Activated CD4-positive, alpha-beta memory T cell treated with anti-CD3 and anti-CD28 coated beads for 36 hours (primary cell): ENCODE data around the gene CHST1. TPM values are rescaled to one million over a fixed set of nuclear protein-coding genes. Genes with fewer than 3 reads are reported as not detected.
A peak's percentile ranks its signal among the peaks of the same experiment; 100 is the strongest.

ENCODE experiments used
- CTCF ChIA-PET: fragments of 350-600 bp; sonication (Branson Sonifier 250); formaldehyde crosslinking; loops from one replicate; lab custom pipeline; 2021; ENCODE audit warnings: antibody characterized with exemption, inconsistent platforms; lab: Charles Lee
- POLR2A ChIA-PET: fragments of 350-600 bp; sonication (Branson Sonifier 250); formaldehyde crosslinking; loops from one replicate; lab custom pipeline; 2021; ENCODE audit warnings: antibody characterized with exemption; lab: Charles Lee
- DNase-seq: peaks from one replicate; pipeline ENCODE4 v3.0.0-alpha.2; 2020
- H3K27ac Mint-ChIP-seq: one replicate; pipeline ENCODE4 v1.8.0; 2021; ENCODE audit warnings: mixed read lengths
- H3K27me3 Mint-ChIP-seq: one replicate; pipeline ENCODE4 v1.8.0; 2021; ENCODE audit warnings: mixed read lengths
- H3K36me3 Mint-ChIP-seq: one replicate; pipeline ENCODE4 v1.8.0; 2021; ENCODE audit warnings: mixed read lengths
- H3K4me1 Mint-ChIP-seq: one replicate; pipeline ENCODE4 v1.8.0; 2021; ENCODE audit warnings: low read depth, mixed read lengths
- H3K4me3 Mint-ChIP-seq: one replicate; pipeline ENCODE4 v1.8.0; 2021; ENCODE audit warnings: mild to moderate bottlenecking, mixed read lengths
- H3K9me3 Mint-ChIP-seq: one replicate; pipeline ENCODE4 v1.8.0; 2021; ENCODE audit warnings: mixed read lengths
- intact Hi-C: fragments of 100-400 bp; cut with micrococcal nuclease; formaldehyde crosslinking; loops from one replicate; pipeline ENCODE4 v1.15.1; 2023
- total RNA-seq, 2 experiments: library from RNA; stranded (reverse); gene quantifications; one replicate each; pipeline ENCODE4 v1.2.3, GENCODE V29; 2021

The CHST1 gene
- total RNA-seq, 2 experiments from 2014 or later, result 0.24 to 0.44 TPM

DNA sequence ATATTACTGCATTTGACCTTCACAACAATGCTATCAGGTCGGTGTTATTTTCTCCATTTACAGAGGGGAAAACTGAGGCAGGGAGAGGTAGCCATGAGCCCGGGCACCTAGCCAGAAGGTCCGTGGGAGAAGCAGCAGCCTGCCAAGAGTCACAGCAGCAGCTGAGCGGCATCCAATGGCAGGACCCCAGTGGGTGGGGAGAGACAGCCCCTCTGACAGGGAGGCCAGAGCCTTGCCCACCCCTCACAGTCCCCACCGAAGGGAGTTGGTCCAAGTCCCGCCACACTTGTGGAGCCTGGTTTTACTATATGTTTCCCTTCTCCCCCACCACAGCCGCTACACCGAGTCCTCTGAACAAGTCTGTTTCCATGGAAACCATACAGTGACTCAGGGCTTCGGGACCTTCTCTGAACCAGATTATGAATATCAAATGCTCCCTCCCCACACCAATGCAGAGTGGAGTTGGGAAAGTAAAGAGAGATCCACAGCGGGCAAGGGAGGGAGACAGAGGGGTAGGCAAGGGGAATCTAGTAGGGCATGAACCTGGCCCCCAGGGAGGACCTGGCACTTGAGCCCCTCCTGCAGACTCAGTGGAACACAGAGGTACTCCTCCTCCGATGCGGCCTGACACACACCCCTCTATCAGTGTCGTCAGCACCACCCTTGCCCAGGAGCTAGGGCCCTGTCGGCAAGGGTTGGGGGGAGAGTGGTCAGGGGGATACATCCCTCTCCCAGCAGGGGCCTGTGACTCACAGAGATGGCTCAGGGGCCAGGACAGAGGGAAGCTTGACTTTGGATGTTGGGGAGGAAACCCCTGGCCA is 2.5 kb downstream of the CHST1 start:
- ChIA-PET POLR2A (no interaction called here), CTCF (interaction anchor here (1.7 to 2.2 kb wide), 2 partner anchors 9 to 292 kb away, joined by 4 to 16 read pairs; no protein-coding TSS in a partner anchor)
- peaks cover 57% of the 10 kb centered on the region for H3K27me3 Mint-ChIP-seq
- H3K4me1 Mint-ChIP-seq, result peaks cover 13% of the 10 kb centered on the region
- intact Hi-C loops, result no loop called here
- no peak overlapping the region for H3K27ac Mint-ChIP-seq
- H3K9me3 Mint-ChIP-seq, result no peaks in the 10 kb centered on the region
- H3K36me3 Mint-ChIP-seq, result no peaks in the 10 kb centered on the region
- H3K4me3 Mint-ChIP-seq, result no peak overlapping the region
- DNase-seq, result peak; percentile 37

DNA sequence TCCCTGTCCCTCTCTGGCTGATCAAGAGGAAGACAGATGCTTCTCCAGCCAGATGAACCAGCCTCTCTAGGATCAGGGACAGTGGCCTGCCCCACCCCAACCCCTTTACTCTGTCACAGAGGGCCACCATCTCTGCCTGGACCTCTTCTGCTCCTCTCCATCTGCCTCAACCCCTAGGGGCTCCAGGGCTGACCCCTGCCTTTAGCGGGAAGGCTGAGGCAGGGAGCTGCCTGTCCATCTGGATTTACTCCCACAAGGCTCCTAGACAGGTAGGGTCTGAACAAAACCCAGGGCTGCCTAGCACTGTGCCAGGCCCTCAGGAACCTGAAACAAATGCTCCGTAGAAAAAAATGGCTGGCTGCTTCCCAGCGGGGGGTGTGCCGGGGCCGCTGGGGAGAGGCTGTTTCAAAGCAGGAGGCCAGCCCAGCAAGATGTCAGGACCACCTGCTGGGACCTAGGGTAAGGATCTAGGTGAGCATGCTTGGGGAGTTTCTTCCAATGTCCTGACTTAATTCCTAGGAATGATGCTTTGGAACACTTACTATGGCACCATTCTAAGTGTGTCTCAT is 3.2 kb downstream of the CHST1 start:
- no peaks in the 10 kb centered on the region for H3K36me3 Mint-ChIP-seq
- no peak overlapping the region for H3K4me3 Mint-ChIP-seq
- no peaks in the 10 kb centered on the region for H3K9me3 Mint-ChIP-seq
- intact Hi-C loops, result no loop called here
- peaks cover 54% of the 10 kb centered on the region for H3K27me3 Mint-ChIP-seq
- peaks cover 13% of the 10 kb centered on the region for H3K4me1 Mint-ChIP-seq
- ChIA-PET CTCF (interaction anchor here (11.4 kb wide), 1 partner anchor 291 kb away, joined by 128 read pairs; no protein-coding TSS in a partner anchor), POLR2A (no interaction called here)
- peak; percentile 5 for DNase-seq
- no peak overlapping the region for H3K27ac Mint-ChIP-seq

DNA sequence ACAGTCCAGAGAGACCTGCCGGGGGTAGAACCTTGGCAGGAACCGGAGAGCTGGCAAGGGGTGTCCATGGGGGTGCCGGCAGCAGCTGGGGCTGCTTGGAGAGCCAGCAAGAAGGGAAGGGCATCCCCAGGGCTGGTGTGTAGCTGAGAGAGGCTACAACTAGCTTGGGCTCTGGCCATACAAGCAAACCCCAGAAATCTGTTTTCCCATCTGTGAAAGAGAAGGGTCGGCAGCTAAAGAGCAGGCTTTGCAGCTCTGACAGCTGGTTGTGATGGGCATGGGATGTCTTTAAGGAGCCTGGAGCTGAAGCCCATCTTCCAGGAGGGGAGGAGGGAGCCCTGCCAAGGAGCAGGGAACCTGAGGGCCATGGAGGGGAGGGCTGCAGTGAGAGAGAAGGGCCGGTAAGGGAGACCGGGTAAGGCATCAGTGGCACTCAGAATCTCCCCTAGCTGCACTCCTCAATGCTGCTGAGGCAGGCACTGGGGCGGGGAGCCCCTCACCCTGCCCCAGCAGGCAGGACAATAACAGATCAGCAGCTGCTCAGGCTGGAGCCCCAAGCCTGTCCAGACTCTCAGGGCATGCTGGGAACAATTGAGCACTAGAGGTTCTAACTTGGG is 3.9 kb downstream of the CHST1 start:
- Mint-ChIP-seq H3K9me3 (no peaks in the 10 kb centered on the region), H3K4me3 (no peak overlapping the region)
- CTCF ChIA-PET, result interaction anchor here (2.5 to 11.4 kb wide), 2 partner anchors 110 to 290 kb away, joined by 10 to 128 read pairs; no protein-coding TSS in a partner anchor

DNA sequence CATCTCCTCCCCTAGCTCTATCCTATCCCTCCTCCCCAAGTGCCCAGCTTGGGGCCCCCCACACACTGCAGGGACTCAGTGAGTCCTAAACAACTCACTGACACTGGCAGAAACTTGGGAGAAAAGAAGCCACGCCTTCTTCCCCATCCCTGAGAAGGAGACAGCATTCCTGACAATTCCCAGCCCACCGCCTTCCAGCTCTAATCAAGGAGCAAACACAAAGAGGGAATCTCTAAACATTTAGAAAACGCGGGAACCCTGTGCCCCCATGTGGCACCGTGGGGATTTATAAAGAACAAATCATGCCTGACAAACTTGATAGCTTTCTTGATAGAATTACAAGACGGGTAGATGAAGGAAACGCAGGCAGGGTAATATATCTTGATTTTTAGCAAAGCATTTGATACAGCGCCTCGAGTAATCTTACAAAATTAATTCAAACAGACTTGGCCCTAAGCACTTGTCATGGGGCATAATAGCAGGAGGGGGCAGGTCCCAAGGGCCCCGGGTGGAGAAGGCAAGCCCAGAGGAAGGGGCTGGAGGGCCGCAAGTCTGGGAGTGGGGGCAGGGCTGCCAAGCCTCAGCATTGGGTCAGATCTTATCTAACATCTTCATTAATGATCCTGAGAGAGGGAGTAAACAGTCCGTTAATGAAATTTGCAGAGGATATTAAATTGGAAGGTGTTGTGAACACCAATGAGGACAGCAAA is 4.5 kb downstream of the CHST1 start:
- H3K27me3 Mint-ChIP-seq, result peaks cover 44% of the 10 kb centered on the region

More for the DNA sequence above, 3.9 kb downstream of the CHST1 start:
- POLR2A ChIA-PET, result no interaction called here
- intact Hi-C loops, result no loop called here
- Mint-ChIP-seq H3K27ac (no peak overlapping the region), H3K4me1 (peaks cover 13% of the 10 kb centered on the region), H3K27me3 (peaks cover 48% of the 10 kb centered on the region), H3K36me3 (no peaks in the 10 kb centered on the region)
- DNase-seq, result peak; percentile 3

DNA sequence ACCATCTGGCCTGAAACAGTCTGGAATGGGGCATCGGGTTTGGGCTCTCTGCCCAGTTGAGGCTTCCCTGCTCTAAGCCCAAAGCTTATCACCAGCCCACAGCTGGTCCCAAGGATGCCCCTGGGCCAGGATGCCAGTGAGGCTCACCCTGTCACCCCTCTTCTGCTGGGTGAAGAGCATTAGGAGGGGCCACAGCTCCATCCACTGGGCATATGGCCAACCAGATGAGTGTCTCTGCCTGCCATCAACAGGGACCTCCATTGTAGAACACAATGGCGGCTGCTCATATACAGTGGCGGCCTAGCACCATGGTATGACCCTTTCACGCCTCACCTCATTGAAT is 5.6 kb downstream of the CHST1 start:
- Mint-ChIP-seq H3K27ac (no peak overlapping the region), H3K36me3 (no peaks in the 10 kb centered on the region), H3K9me3 (no peaks in the 10 kb centered on the region), H3K4me3 (no peak overlapping the region), H3K4me1 (peaks cover 11% of the 10 kb centered on the region), H3K27me3 (peaks cover 43% of the 10 kb centered on the region)
- CTCF ChIA-PET, result interaction anchor here (1.1 to 11.4 kb wide), 4 partner anchors 29 to 320 kb away, joined by 3 to 128 read pairs (median 6); no protein-coding TSS in a partner anchor
- no peak for DNase-seq
- intact Hi-C loops, result loop anchor here (5.0 kb wide), 1 partner anchor 113 kb away; no protein-coding TSS in a partner anchor
- POLR2A ChIA-PET, result no interaction called here

More for the DNA sequence above, 4.5 kb downstream of the CHST1 start:
- no peaks in the 10 kb centered on the region for H3K36me3 Mint-ChIP-seq
- ChIA-PET POLR2A (no interaction called here), CTCF (interaction anchor here (1.2 to 11.4 kb wide), 3 partner anchors 111 to 321 kb away, joined by 3 to 128 read pairs (median 10); no protein-coding TSS in a partner anchor)
- H3K4me1 Mint-ChIP-seq, result peaks cover 12% of the 10 kb centered on the region
- no peak for DNase-seq
- intact Hi-C loops, result no loop called here
- no peak overlapping the region for H3K27ac Mint-ChIP-seq
- no peaks in the 10 kb centered on the region for H3K9me3 Mint-ChIP-seq
- H3K4me3 Mint-ChIP-seq, result no peak overlapping the region

DNA sequence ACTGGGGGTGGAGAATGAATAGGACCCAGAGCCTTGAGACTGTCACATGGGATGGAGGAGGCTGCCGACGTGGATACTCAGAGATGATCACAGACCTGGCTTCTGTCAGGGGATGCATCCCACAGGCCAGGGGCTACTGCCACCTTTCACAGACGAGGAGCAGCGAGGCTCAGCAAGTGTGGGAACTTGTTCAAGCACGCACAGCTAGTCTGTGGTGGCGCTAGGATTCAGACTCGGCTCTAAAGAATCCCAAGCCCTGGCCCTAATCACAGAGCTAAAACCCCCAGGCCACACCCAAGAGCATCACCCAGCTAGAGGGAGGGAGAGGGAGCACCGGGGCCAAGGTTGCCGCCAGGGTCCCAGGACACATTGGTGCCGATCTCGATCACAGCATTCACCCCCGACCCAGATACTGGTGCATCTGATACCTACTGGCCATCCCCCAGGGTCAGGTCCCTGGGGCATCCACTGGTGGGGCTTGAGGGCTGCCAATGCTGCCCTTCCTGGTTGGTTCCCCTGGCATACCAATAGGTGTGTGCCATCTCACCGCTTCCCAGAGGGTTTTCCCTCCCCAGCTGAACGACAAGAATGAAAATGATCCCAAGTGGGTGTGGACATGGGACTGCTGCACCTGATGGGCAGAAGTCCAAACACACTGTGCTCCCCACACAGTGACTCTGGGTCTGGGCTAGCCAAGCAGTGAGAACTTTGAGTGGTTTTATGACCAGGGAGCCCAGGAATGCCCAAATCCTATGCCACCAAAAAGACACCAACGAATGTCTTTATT is 6.2 kb downstream of the CHST1 start:
- H3K4me3 Mint-ChIP-seq, result no peak overlapping the region
- H3K27ac Mint-ChIP-seq, result no peak overlapping the region
- H3K27me3 Mint-ChIP-seq, result peaks cover 43% of the 10 kb centered on the region
- peaks cover 11% of the 10 kb centered on the region for H3K4me1 Mint-ChIP-seq
- intact Hi-C loops, result loop anchor here (5.0 kb wide), 1 partner anchor 113 kb away; no protein-coding TSS in a partner anchor
- peak; percentile 4 for DNase-seq
- H3K36me3 Mint-ChIP-seq, result no peaks in the 10 kb centered on the region
- POLR2A ChIA-PET, result no interaction called here
- CTCF ChIA-PET, result interaction anchor here (1.1 to 11.4 kb wide), 5 partner anchors 30 to 319 kb away, joined by 3 to 128 read pairs (median 6); no protein-coding TSS in a partner anchor
- no peaks in the 10 kb centered on the region for H3K9me3 Mint-ChIP-seq

DNA sequence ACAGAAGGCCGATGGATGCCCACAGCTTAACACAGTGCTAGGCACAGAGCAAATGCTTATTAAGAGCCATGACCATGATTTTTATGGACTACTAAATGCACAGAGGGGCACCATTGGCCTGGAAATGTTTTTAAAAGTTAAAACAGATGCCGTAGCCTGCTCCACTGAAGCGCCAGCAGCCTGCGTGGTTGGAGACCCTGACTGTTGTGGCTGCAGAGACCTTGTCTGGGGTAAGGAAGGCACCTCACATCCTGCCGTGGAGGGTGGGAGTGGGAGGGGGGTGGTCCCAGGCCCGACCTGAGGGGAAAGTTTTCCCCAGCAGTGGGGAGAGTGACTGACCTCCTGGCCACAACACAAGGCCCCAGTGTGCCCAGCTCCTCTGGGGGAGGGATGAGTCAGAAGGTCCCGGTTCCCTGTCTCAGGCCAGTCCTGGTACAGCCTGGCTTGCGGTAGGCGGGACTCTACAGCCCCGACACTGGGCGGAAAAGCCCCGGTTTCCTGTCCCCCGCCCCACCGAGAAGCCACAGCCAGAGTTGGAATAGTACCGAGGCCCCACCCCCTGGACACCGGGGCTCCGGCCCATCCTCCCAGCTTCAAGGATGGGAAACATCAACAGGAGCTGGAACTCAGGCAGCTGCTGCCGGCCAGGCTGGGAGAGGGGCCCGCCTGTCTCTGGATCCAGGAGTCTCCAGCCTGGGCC is 7.0 kb downstream of the CHST1 start:
- Mint-ChIP-seq H3K27me3 (peaks cover 38% of the 10 kb centered on the region), H3K27ac (no peak overlapping the region), H3K36me3 (no peaks in the 10 kb centered on the region), H3K4me3 (no peak overlapping the region), H3K9me3 (no peaks in the 10 kb centered on the region), H3K4me1 (peaks cover 5% of the 10 kb centered on the region)
- intact Hi-C loops, result loop anchor here (5.0 kb wide), 1 partner anchor 114 kb away; no protein-coding TSS in a partner anchor
- peak; percentile 15 for DNase-seq
- ChIA-PET CTCF (interaction anchor here (1.7 to 11.4 kb wide), 3 partner anchors 13 to 287 kb away, joined by 6 to 128 read pairs (median 32); no protein-coding TSS in a partner anchor), POLR2A (no interaction called here)

DNA sequence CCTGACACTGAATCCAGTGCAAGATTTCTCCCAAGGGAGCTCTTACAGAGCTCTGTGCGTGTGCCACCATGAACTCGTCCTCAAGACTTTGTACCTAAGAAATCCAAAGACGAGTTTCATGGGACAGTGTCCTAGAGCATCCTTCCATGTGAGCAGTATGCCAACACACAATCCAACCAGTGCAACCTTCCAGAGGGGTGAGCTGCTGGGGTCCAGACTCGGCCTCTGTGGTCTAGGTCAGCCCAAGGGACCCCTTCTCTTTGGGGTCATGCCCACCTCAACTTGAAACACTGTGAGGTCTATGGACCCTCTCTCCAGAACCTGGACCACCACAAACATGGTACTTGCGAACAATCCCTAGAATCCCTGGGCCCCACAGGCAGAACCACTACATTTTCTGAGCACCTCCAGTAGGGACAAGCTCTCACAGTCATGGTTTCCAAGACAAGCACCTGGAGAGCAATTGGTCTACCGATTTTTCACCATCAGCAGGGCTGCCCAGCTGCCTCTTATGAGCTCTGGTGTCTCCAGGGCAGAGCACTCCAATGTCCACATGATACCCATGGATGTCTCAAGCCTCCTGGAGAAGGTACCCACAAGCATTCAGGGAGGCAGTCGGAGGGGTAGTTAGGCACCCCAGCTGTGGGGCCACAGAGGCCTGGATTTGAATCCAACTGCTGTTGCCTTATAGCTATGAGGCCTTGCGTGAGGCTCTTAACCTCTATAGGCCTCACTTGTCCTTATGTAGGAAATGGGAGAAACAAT is 7.7 kb downstream of the CHST1 start:
- POLR2A ChIA-PET, result no interaction called here
- Mint-ChIP-seq H3K9me3 (no peaks in the 10 kb centered on the region), H3K4me3 (no peak overlapping the region), H3K27ac (no peak overlapping the region), H3K27me3 (peaks cover 31% of the 10 kb centered on the region), H3K36me3 (no peaks in the 10 kb centered on the region), H3K4me1 (no peaks in the 10 kb centered on the region)
- DNase-seq, result peak; percentile 6
- intact Hi-C loops, result loop anchor here (5.0 kb wide), 1 partner anchor 115 kb away; no protein-coding TSS in a partner anchor
- CTCF ChIA-PET, result interaction anchor here (1.7 to 11.4 kb wide), 4 partner anchors 12 to 287 kb away, joined by 6 to 128 read pairs (median 34); no protein-coding TSS in a partner anchor

DNA sequence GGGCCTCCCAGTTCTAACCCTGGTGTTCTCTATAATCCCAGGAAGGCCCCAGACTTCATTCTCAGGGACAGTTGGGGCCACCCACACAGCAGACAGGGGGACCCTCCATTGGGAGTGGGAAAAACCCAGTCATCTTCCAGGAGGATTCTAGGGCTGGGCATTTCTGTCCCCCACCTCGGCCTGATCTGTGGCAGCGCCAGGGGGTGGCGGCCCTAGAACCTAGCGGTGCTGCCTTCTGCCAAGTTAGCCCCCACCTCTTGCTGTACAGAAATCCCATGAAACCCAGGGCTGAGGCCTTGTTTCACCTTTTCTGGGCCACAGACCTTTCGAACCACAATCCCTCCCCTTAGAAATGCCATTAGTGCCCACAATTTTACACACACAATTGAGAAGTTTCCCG is 9.6 kb downstream of the CHST1 start:
- Mint-ChIP-seq H3K4me3 (no peak overlapping the region), H3K27me3 (peaks cover 23% of the 10 kb centered on the region), H3K36me3 (no peaks in the 10 kb centered on the region), H3K27ac (no peak overlapping the region), H3K9me3 (no peaks in the 10 kb centered on the region), H3K4me1 (no peaks in the 10 kb centered on the region)
- POLR2A ChIA-PET, result no interaction called here
- intact Hi-C loops, result loop anchor here (1.0 to 5.0 kb wide), 3 partner anchors 116 to 316 kb away; no protein-coding TSS in a partner anchor
- no peak for DNase-seq
- CTCF ChIA-PET, result interaction anchor here (0.6 to 11.4 kb wide), 10 partner anchors 9 to 316 kb away, joined by 3 to 128 read pairs (median 5); partner anchors contain the start of gene CHST1

DNA sequence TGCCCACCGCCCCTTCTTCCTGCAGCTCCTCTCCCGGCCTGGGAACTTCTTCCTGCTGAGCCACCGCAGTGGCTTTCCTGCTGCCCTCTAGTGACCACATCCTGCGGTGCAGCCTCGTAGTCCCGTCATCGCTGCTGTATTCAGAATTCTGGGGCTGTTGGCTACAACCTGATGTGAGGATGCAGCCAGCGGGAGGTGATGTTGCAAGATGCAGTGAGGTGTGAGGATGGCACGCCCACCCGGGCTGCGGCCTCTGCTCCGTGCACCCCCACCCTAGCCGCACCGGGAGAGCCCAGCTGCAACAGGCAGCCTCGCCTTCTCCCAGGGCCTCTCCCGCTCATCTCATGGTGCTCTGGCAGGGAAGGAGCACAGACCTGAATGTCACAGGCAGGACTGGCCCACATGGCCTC is 10.1 kb downstream of the CHST1 start:
- CTCF ChIA-PET, result interaction anchor here (0.6 to 11.4 kb wide), 25 partner anchors 9 to 316 kb away, joined by 3 to 128 read pairs (median 4); no protein-coding TSS in a partner anchor
- peak; percentile 76 for DNase-seq
- H3K27me3 Mint-ChIP-seq, result peaks cover 23% of the 10 kb centered on the region
- H3K36me3 Mint-ChIP-seq, result no peaks in the 10 kb centered on the region
- POLR2A ChIA-PET, result no interaction called here
- H3K27ac Mint-ChIP-seq, result no peak overlapping the region
- no peaks in the 10 kb centered on the region for H3K9me3 Mint-ChIP-seq
- intact Hi-C loops, result loop anchor here (1.0 to 5.0 kb wide), 3 partner anchors 117 to 315 kb away; no protein-coding TSS in a partner anchor
- H3K4me1 Mint-ChIP-seq, result no peaks in the 10 kb centered on the region
- H3K4me3 Mint-ChIP-seq, result no peak overlapping the region
